GM23338 (cell line): ENCODE measurements around the gene SCAPER. TPM values are rescaled to one million over a fixed set of nuclear protein-coding genes. Genes with fewer than 3 reads are reported as not detected.

Source experiments
- ATAC-seq: fragments of 200-7000 bp; cut with Tn5 transposase; 3 replicates; pipeline ENCODE4 v1.9.1; 2020
- DNase-seq: peaks from one replicate; pipeline ENCODE4 v3.0.0-alpha.2; 2015; ENCODE audit warnings: low spot score
- H2AFZ ChIP-seq: fragments of 200-600 bp; sonication (generic); 2 replicates; pipeline ENCODE4 v1.8.0; 2016; ENCODE audit warnings: antibody characterized with exemption, mild to moderate bottlenecking, moderate library complexity
- H3F3A ChIP-seq: fragments of 200-600 bp; sonication (generic); replicated peaks from 2 replicates; pipeline ENCODE4 v1.8.0; 2017; ENCODE audit warnings: antibody characterized with exemption, mixed run types, low read depth
- H3K27ac ChIP-seq: fragments of 200-600 bp; sonication (generic); 2 replicates; pipeline ENCODE4 v1.6.1; 2016; ENCODE audit warnings: low read depth
- H3K27me3 ChIP-seq: fragments of 200-600 bp; sonication (generic); 2 replicates; pipeline ENCODE4 v1.8.0; 2016; ENCODE audit warnings: mild to moderate bottlenecking, mixed run types, moderate library complexity; ENCODE audit not compliant: insufficient read depth
- H3K36me3 ChIP-seq: fragments of 200-600 bp; sonication (generic); 2 replicates; pipeline ENCODE4 v1.8.0; 2016; ENCODE audit warnings: mild to moderate bottlenecking; ENCODE audit not compliant: insufficient read depth
- H3K4me1 ChIP-seq: fragments of 200-600 bp; sonication (generic); 2 replicates; pipeline ENCODE4 v1.8.0; 2016; ENCODE audit warnings: mild to moderate bottlenecking, moderate library complexity; ENCODE audit not compliant: insufficient read depth
- H3K4me2 ChIP-seq: fragments of 200-600 bp; sonication (generic); 2 replicates; pipeline ENCODE4 v1.7.1; 2017; ENCODE audit warnings: mixed run types
- H3K4me3 ChIP-seq: fragments of 200-600 bp; sonication (generic); 2 replicates; pipeline ENCODE4 v1.6.1; 2016; ENCODE audit warnings: mixed run types
- H3K79me2 ChIP-seq: fragments of 200-600 bp; sonication (generic); replicated peaks from 2 replicates; pipeline ENCODE4 v1.8.0; 2017; ENCODE audit warnings: mild to moderate bottlenecking; ENCODE audit not compliant: insufficient read depth
- H3K9me2 ChIP-seq: fragments of 200-600 bp; sonication (generic); 2 replicates; pipeline ENCODE4 v1.8.0; 2017; ENCODE audit not compliant: insufficient read depth
- H4K20me1 ChIP-seq: fragments of 200-600 bp; sonication (generic); replicated peaks from 2 replicates; pipeline ENCODE4 v1.8.0; 2017; ENCODE audit warnings: mild to moderate bottlenecking; ENCODE audit not compliant: insufficient read depth
- H3K27ac Mint-ChIP-seq: 2 replicates; pipeline ENCODE4 v1.8.0; 2020; ENCODE audit warnings: inconsistent platforms, mild to moderate bottlenecking, moderate library complexity, mixed read lengths
- H3K27me3 Mint-ChIP-seq: 3 replicates; pipeline ENCODE4 v1.8.0; 2022; ENCODE audit warnings: low read depth, mild to moderate bottlenecking, moderate library complexity, mixed read lengths, inconsistent platforms; ENCODE audit not compliant: insufficient read depth, poor library complexity
- H3K36me3 Mint-ChIP-seq: 3 replicates; pipeline ENCODE4 v1.8.0; 2021; ENCODE audit warnings: low read depth, mild to moderate bottlenecking, inconsistent platforms, moderate library complexity, mixed read lengths
- H3K4me1 Mint-ChIP-seq: 3 replicates; pipeline ENCODE4 v1.8.0; 2020; ENCODE audit warnings: mild to moderate bottlenecking, inconsistent platforms, mixed read lengths
- H3K4me3 Mint-ChIP-seq: 3 replicates; pipeline ENCODE4 v1.8.0; 2021; ENCODE audit warnings: moderate library complexity, mild to moderate bottlenecking, inconsistent platforms, mixed read lengths
- H3K9me3 Mint-ChIP-seq: 3 replicates; pipeline ENCODE4 v1.8.0; 2020; ENCODE audit warnings: moderate library complexity, mild to moderate bottlenecking, inconsistent platforms, mixed read lengths
- CREB1 ChIP-seq: fragments of 250-450 bp; sonication (Bioruptor Pico); IDR thresholded peaks from 2 replicates; pipeline ENCODE4 v1.5.0; 2020; ENCODE audit warnings: low read depth, mild to moderate bottlenecking, moderate library complexity
- EZH2phosphoT487 ChIP-seq: fragments of 200-600 bp; sonication (generic); IDR thresholded peaks from one replicate; pipeline ENCODE4 v1.8.1; 2018; ENCODE audit warnings: antibody characterized with exemption; ENCODE audit not compliant: unreplicated experiment
- JUNB ChIP-seq: IDR thresholded peaks from one replicate; pipeline ENCODE4 v1.6.1; 2016; ENCODE audit warnings: antibody characterized with exemption; ENCODE audit not compliant: unreplicated experiment
- NANOG ChIP-seq: IDR thresholded peaks from 2 replicates; pipeline ENCODE4 v1.6.1; 2016; ENCODE audit warnings: antibody characterized with exemption, borderline replicate concordance
- POLR2AphosphoS5 ChIP-seq: IDR thresholded peaks from 2 replicates; pipeline ENCODE4 v1.6.1; 2016; ENCODE audit warnings: antibody characterized with exemption, low read depth
- REST ChIP-seq: IDR thresholded peaks from one replicate; pipeline ENCODE4 v1.6.1; 2018; ENCODE audit warnings: antibody characterized with exemption; ENCODE audit not compliant: unreplicated experiment
- STAT1 ChIP-seq: IDR thresholded peaks from one replicate; pipeline ENCODE4 v1.6.1; 2016; ENCODE audit warnings: antibody characterized with exemption; ENCODE audit not compliant: unreplicated experiment
- ZNF114 ChIP-seq: fragments of 250-450 bp; sonication (Bioruptor Pico); IDR thresholded peaks from 2 replicates; pipeline ENCODE4 v1.5.0; 2020; ENCODE audit warnings: mild to moderate bottlenecking, moderate library complexity
- ZNF331 ChIP-seq: fragments of 250-450 bp; sonication (Bioruptor Pico); IDR thresholded peaks from 2 replicates; pipeline ENCODE4 v1.5.0; 2020; ENCODE audit warnings: low read depth, mild to moderate bottlenecking, moderate library complexity
- ZNF462 ChIP-seq: fragments of 250-450 bp; sonication (Bioruptor Pico); IDR thresholded peaks from 2 replicates; pipeline ENCODE4 v1.5.0; 2020; ENCODE audit warnings: mild to moderate bottlenecking, moderate library complexity
- polyA plus RNA-seq: library from polyadenylated mRNA; unstranded; fragments of >200 nt; fragmentation: Nextera tagmentation; extraction: Ambion mirVana; gene quantifications from 2 replicates; pipeline ENCODE4 v1.2.1, GENCODE V29; 2016
- total RNA-seq: library from RNA; depleted of rRNA; stranded (reverse); fragments of >200 nt; shearing (Covaris generic); gene quantifications from 2 replicates; pipeline ENCODE4 v1.2.3, GENCODE V29; 2014
- TF ChIP-seq, protein P1 (sequence below): IDR thresholded peaks from 2 replicates; pipeline ENCODE4 v1.6.1; 2016; ENCODE audit warnings: antibody characterized with exemption
- TF ChIP-seq, protein P2 (sequence below), 2 experiments: fragments of 200-600 bp in 1 of 2; sonication (generic) in 1 of 2; conservative IDR thresholded peaks; 2 replicates each; pipeline versions ENCODE4 v1.5.1 to v1.6.1; 2016 to 2017; ENCODE audit warnings: antibody characterized with exemption in 2 of 2, low read depth in 2 of 2, mild to moderate bottlenecking in 2 of 2, moderate library complexity in 1 of 2

SCAPER gene
- total and polyA plus RNA-seq, 2 experiments from 2014 or later: 9.1 to 17.6 TPM

DNA sequence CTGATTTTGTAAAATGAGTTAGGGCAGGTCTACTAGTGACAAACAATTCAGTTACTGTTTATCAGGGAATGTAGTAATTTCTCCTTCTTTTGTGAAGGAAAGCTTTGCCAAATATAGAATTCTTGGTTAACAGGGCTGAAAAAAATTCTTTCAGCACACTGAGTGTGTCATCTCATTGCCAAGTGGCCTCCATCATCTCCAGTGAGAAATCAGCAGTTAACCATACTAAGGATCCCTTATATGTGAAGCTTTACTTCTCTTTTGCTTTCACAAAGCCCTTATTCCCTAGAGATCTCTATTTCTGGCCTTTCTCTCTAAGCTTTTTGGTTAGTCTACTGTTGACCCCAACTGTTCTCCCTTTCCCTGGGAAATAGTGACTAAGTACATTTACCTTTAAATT, 269.1 kb downstream of the SCAPER start (continued):
- TF ChIP-seq STAT1: no peak
- no peak for TF ChIP-seq NANOG
- TF ChIP-seq CREB1 (CRISPR knock-in tag): no peak
- no peak for TF ChIP-seq POLR2AphosphoS5

GRCh38 chr15:76626611-76627010, 278.5 kb downstream of the SCAPER start:
- H3F3A ChIP-seq: no peaks in the 10 kb centered on the region
- H3K9me3 Mint-ChIP-seq: peaks cover 16% of the 10 kb centered on the region; the same call in 2 of the 3 replicates
- no peak overlapping the region for H2AFZ ChIP-seq
- H3K36me3 ChIP-seq: no peaks in the 10 kb centered on the region
- no peak overlapping the region for H3K27ac Mint-ChIP-seq
- H3K4me3 ChIP-seq: no peak overlapping the region
- no peaks in the 10 kb centered on the region for H3K79me2 ChIP-seq
- H3K27ac ChIP-seq: no peak overlapping the region
- no peak overlapping the region for H3K4me2 ChIP-seq
- peaks cover 3% of the 10 kb centered on the region; the same call in 1 of the 3 replicates for H3K36me3 Mint-ChIP-seq
- no peak overlapping the region for H3K4me3 Mint-ChIP-seq
- no peaks in the 10 kb centered on the region for H3K27me3 ChIP-seq
- H4K20me1 ChIP-seq: no peaks in the 10 kb centered on the region; the same call in 1 of the 2 replicates
- no peaks in the 10 kb centered on the region for H3K4me1 Mint-ChIP-seq
- H3K4me1 ChIP-seq: no peaks in the 10 kb centered on the region
- DNase-seq: no peak
- H3K27me3 Mint-ChIP-seq: no peaks in the 10 kb centered on the region
- peaks cover 9% of the 10 kb centered on the region; the same call in 1 of the 2 replicates for H3K9me2 ChIP-seq
- no peak for ATAC-seq
- TF ChIP-seq CREB1 (CRISPR knock-in tag) (no peak), JUNB (no peak), NANOG (no peak), ZNF462 (CRISPR knock-in tag) (no peak), POLR2AphosphoS5 (no peak), ZNF331 (CRISPR knock-in tag) (no peak), EZH2phosphoT487 (no peak), REST (no peak), ZNF114 (CRISPR knock-in tag) (no peak)
- TF ChIP-seq, protein P1, sequence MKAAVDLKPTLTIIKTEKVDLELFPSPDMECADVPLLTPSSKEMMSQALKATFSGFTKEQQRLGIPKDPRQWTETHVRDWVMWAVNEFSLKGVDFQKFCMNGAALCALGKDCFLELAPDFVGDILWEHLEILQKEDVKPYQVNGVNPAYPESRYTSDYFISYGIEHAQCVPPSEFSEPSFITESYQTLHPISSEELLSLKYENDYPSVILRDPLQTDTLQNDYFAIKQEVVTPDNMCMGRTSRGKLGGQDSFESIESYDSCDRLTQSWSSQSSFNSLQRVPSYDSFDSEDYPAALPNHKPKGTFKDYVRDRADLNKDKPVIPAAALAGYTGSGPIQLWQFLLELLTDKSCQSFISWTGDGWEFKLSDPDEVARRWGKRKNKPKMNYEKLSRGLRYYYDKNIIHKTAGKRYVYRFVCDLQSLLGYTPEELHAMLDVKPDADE: no peak
- TF ChIP-seq, protein P2, sequence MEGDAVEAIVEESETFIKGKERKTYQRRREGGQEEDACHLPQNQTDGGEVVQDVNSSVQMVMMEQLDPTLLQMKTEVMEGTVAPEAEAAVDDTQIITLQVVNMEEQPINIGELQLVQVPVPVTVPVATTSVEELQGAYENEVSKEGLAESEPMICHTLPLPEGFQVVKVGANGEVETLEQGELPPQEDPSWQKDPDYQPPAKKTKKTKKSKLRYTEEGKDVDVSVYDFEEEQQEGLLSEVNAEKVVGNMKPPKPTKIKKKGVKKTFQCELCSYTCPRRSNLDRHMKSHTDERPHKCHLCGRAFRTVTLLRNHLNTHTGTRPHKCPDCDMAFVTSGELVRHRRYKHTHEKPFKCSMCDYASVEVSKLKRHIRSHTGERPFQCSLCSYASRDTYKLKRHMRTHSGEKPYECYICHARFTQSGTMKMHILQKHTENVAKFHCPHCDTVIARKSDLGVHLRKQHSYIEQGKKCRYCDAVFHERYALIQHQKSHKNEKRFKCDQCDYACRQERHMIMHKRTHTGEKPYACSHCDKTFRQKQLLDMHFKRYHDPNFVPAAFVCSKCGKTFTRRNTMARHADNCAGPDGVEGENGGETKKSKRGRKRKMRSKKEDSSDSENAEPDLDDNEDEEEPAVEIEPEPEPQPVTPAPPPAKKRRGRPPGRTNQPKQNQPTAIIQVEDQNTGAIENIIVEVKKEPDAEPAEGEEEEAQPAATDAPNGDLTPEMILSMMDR (conservative IDR thresholded peaks at IDR 0.05; ENCODE audit: low read depth in 2 of 2): no peak
